ENCODE measurements around the gene SOX13. TPM values are rescaled to one million over a fixed set of nuclear protein-coding genes. Genes with fewer than 3 reads are reported as not detected.
A peak's percentile ranks its signal among the peaks of the same experiment; 100 is the strongest.

SOX13 gene
- total and polyA plus RNA-seq, 12 donors: 7.3 to 18.6 (median 12.1) TPM

DNA sequence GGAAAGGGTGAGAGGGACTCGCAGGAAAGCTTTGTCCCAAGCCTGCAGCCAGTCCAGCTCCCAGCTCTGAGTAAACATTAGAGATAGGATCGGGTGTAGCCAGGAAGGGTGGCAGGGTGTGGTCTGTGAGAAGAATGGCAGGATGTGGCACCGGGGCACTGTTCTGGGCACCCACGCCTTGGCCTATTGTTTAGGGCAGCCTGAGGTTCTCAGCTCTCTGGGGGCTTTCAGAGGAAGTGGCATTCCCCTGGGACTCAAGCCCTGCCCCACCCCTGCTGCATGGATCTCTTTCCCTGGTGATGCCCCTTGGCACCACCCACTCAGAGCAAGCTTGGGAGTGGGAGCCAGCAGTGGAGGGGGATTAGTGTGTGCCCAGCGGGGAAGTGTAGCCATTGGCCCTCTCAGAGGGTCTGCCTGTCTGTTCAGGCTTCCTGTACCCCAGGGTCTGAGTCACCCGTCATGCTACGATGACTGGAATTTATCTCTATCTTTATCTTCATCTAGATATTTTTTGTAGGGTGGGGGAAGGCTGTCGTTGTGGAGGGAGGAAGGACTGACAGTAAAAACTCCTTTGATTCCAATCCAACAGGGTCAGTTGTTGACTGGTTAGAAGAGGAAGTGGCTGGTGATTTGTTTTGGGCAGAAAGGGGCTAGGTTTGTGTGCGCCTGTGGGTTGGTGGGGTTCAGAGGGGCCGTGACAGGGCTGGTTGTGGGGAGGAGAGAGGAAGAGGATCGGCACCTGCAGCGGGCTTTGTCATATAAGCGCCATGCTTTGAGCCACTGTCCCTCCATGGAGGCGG lies 31.6 kb downstream of the SOX13 start:
- TF ChIP-seq, protein P1, sequence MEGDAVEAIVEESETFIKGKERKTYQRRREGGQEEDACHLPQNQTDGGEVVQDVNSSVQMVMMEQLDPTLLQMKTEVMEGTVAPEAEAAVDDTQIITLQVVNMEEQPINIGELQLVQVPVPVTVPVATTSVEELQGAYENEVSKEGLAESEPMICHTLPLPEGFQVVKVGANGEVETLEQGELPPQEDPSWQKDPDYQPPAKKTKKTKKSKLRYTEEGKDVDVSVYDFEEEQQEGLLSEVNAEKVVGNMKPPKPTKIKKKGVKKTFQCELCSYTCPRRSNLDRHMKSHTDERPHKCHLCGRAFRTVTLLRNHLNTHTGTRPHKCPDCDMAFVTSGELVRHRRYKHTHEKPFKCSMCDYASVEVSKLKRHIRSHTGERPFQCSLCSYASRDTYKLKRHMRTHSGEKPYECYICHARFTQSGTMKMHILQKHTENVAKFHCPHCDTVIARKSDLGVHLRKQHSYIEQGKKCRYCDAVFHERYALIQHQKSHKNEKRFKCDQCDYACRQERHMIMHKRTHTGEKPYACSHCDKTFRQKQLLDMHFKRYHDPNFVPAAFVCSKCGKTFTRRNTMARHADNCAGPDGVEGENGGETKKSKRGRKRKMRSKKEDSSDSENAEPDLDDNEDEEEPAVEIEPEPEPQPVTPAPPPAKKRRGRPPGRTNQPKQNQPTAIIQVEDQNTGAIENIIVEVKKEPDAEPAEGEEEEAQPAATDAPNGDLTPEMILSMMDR (IDR thresholded peaks at IDR 0.05): no peak
- no peaks in the 10 kb centered on the region for H3K36me3 ChIP-seq
- ATAC-seq: peak in 7 of 8 donors; percentile 40 to 80 (median 53)
- peak overlapping the region in 1 of 10 donors; percentile 7 for H3K4me3 ChIP-seq
- no peaks in the 10 kb centered on the region for H3K9me3 ChIP-seq
- H3K27me3 ChIP-seq: no peaks in the 10 kb centered on the region
- peak overlapping the region; percentile 18 to 88 (median 68) for H3K27ac ChIP-seq
- intact Hi-C loops (cut with DNase I): loop anchor here in 1 of 10 donors (2.0 to 5.0 kb wide), 2 partner anchors 32 to 60 kb away; partner anchors contain the start of gene SOX13
- peaks cover 18 to 85% (median 58%) of the 10 kb centered on the region in 9 donors for H3K4me1 ChIP-seq
- DNase-seq: peak; percentile 32 to 54
- WGBS, 2 donors: 66 to 74% methylated on average over 14 of the region's 14 CpGs

DNA sequence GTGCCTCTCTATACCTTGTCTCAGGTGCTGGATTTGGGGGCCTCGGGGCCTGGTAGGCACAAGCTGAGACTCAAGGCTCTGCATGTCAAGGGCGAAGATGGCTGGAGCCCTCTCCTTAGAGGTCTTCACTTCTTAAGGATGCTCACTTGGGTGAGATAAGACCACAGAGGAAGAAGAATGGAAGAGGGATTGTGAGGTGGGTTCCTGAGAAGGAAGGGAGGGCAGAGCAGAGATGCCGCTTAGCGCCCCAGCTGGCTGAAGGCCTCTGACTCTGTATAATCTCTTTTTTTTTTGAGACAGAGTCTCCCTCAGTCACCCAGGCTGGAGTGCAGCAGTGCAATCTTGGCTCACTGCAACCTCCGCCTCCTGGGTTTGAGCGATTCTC lies 32.2 kb downstream of the SOX13 start:
- Histone ChIP-seq H3K4me1 (peaks cover 18 to 83% (median 59%) of the 10 kb centered on the region in 9 donors), H3K9me3 (no peaks in the 10 kb centered on the region), H3K27ac (peak overlapping the region in 9 of 10 donors; percentile 55 to 88 (median 70)), H3K36me3 (no peaks in the 10 kb centered on the region), H3K27me3 (no peaks in the 10 kb centered on the region), H3K4me3 (no peak overlapping the region)
- DNase-seq (no peak), ATAC-seq (no peak)
- WGBS, 2 donors: 86 to 88% methylated on average over 6 of the region's 6 CpGs
- TF ChIP-seq, protein P1 (IDR thresholded peaks at IDR 0.05): no peak
- intact Hi-C loops (cut with DNase I): loop anchor here in 1 of 10 donors (2.0 to 5.0 kb wide), 2 partner anchors 33 to 60 kb away; partner anchors contain the start of gene SOX13

DNA sequence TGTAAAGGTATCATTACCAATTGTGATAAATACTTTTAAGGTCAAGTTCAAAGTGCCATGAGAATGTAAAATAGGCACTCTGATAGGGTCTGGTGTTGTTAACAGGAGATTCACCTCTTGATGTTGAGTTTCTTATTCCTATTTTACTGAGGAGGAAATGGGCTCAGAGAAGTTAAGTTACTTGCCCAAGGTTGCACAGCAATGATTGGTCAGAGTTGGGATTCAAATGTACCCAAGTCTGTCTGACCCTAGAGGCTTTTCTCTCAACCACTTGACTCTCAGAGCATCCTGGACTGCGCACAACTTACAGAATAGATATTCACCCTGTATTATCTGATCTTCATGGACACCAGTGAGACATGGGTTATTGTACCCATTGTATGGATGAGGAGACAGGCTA lies 33.9 kb downstream of the SOX13 start:
- TF ChIP-seq, protein P1 (IDR thresholded peaks at IDR 0.05): no peak
- H3K27ac ChIP-seq: no peak overlapping the region
- H3K27me3 ChIP-seq: no peaks in the 10 kb centered on the region
- no peaks in the 10 kb centered on the region for H3K9me3 ChIP-seq
- WGBS, 2 donors: 100% methylated on average over 1 of the region's 1 CpG
- H3K4me3 ChIP-seq: no peak overlapping the region
- H3K4me1 ChIP-seq: peaks cover 18 to 79% (median 50%) of the 10 kb centered on the region in 9 donors
- ATAC-seq: no peak
- intact Hi-C loops (cut with DNase I): loop anchor here in 1 of 10 donors (5.0 kb wide), 1 partner anchor 35 kb away; the partner anchor contains the start of gene SOX13
- H3K36me3 ChIP-seq: no peaks in the 10 kb centered on the region
- no peak for DNase-seq

GRCh38 chr1:204107892-204108291 lies 35.0 kb downstream of the SOX13 start:
- TF ChIP-seq, protein P1 (IDR thresholded peaks at IDR 0.05): no peak
- Histone ChIP-seq H3K4me3 (no peak overlapping the region), H3K9me3 (no peaks in the 10 kb centered on the region), H3K27me3 (no peaks in the 10 kb centered on the region), H3K4me1 (peaks cover 9 to 71% (median 39%) of the 10 kb centered on the region in 9 donors), H3K27ac (peak overlapping the region in 6 of 10 donors; percentile 15 to 71 (median 58)), H3K36me3 (peaks cover 0 to 5% (median 0%) of the 10 kb centered on the region in 9 donors)
- intact Hi-C loops (cut with DNase I): loop anchor here in 1 of 10 donors (5.0 kb wide), 1 partner anchor 36 kb away; the partner anchor contains the start of gene SOX13
- ATAC-seq: no peak
- no peak for DNase-seq
- whole genome bisulfite sequencing, 2 donors: 85 to 86% methylated on average over 2 of the region's 2 CpGs
